ENCODE measurements around the gene CAPN6.

Gene CAPN6

GRCh38 chrX:111270339-111270738, at the start of gene CAPN6:
Gene CAPN6 (minus strand): TSS chrX:111270483. CDS start chrX:111263936, 6,547 bp downstream.
- DNase-seq: no peak

DNA sequence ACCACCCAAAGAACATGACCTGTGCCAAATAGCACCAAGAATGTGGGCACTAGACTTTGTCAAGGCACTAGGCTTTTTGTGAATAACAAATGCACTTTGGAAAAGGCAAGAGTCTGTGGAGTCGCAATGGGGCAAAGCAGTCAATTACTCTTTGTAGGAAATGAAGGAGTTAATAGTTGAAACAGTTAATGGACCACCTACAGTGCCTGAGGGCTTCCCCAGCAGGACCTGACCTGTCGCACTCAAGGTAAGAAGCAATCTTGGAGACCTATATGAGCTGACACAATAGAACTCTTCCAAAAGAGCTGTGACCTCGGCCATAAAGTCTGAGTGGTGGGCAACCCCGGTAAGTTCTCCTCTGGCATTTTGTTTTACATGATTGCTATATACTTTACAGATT, 49.2 kb upstream of the CAPN6 start:
- no peak for DNase-seq

- no peak for DNase-seq
These were observed 48.6 kb upstream of the CAPN6 start for GRCh38 chrX:111318901-111319300.

- no peak for DNase-seq
These were observed 38.8 kb upstream of the CAPN6 start for GRCh38 chrX:111309083-111309482.

DNA sequence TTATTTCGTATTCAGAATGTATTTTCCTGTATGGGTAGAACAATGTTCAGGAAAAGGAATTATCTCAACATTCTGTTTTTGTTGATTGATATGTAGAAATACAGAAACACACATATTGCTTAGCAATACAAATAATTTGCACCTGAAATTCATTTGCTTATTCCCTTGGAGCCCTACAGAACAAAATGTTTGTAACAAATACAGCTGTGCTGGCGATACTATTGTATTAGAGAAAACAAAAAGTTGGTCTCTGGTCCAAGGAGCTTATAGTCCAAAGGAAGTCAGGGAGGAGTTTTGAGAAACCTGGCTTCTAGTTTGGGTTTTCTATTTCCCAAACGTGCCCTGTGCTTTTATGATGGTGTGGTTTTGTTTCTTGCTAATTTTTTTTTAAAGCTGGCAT, 37.8 kb upstream of the CAPN6 start:
- no peak for DNase-seq

GRCh38 chrX:111302284-111302683, 32.0 kb upstream of the CAPN6 start:
- no peak for DNase-seq

- no peak for DNase-seq
These were observed 18.6 kb upstream of the CAPN6 start for GRCh38 chrX:111288841-111289240.

DNA sequence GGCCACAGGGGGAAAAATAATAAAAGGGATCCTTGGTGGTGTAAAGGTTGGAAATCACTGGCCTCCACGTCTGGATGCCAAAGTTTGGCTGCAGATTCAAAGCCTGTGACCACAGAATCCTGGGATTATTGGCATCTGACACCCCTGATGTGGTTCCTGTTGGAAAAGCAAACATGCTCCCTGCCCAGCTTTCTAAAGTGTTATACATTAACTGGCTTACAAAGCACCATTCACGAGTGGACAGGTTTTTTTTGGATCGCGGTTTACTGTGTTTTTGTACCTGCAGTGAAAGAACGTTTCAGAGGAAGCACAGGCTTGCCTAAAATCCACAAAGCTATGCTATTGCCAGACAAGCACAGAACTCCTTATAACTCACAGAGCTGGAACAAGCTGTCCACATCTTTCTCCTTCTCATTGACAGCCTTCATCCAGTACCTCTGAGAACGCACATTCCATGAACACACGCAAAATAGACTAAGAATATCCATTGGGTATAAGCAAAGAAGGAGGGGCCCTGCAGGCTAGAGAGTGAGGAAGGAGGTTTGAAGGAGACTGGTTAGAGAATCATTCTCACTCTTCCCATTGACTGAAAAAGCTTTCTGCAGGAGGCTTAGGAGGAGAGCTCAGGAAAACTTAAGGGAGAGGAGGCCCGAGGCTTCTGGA, 14.5 kb upstream of the CAPN6 start:
- no peak for DNase-seq

- DNase-seq: no peak
These were observed 13.2 kb upstream of the CAPN6 start for GRCh38 chrX:111283446-111283845.

- no peak for DNase-seq
These were observed 12.7 kb upstream of the CAPN6 start for GRCh38 chrX:111282991-111283390.

DNA sequence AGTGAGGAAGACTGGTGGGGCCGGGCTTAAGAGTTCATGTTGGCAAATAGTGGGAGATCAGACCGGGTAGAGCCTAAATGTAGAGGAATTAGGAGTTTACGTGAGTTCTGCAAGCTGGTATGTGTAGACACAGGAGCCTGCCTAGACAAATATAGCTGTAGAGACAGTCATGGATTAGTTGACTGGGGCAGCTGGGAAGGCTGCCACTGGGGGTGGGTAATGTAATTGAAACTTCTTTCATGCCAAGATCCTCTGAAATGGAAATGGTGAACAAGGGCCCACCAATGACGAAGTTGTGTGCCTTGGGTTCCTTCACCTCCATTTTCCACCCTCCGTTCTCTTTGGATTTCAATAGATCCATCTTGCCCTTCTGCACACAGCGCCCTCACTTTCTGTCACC, 11.9 kb upstream of the CAPN6 start:
- no peak for DNase-seq

DNA sequence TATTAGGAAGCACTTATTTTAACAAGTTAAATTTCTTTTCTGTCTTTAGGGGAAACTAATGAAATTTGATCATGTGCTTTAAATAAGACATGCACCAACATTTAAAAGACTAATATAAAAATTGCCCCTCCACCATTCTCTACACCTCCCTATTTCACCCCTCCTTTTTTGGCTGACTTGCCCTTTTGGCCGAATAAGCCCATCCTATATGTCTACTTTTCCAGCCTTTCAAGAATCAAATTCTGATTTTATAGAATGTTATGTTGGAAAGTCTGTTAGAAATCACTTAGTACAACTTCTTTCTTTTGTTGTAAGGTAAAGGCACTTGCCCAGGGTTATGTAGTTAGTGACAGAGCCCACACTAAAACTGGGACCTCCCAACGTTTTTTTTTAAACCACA, 1.8 kb downstream of the CAPN6 start:
- no peak for DNase-seq

GRCh38 chrX:111265486-111265885, 4.8 kb downstream of the CAPN6 start:
- no peak for DNase-seq

DNA sequence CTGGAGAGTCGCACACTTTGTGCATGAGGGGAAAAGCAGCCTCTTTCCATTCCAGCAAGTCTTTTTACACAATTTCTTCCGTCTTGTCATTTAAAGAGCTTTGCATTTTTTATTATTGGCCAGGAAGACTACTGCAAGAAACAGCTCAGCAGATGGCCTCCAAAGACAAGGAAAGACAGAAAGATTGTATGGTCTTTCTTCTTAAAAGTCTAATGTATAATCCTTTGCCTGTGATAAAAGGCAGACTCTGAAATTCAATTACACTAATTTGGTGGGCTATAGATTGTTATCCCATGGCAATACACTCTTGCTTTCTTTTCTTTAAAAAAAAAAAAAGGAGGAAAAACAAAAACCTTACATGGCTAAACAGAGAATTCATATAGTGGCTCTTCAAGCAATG, 5.9 kb downstream of the CAPN6 start:
- no peak for DNase-seq

DNA sequence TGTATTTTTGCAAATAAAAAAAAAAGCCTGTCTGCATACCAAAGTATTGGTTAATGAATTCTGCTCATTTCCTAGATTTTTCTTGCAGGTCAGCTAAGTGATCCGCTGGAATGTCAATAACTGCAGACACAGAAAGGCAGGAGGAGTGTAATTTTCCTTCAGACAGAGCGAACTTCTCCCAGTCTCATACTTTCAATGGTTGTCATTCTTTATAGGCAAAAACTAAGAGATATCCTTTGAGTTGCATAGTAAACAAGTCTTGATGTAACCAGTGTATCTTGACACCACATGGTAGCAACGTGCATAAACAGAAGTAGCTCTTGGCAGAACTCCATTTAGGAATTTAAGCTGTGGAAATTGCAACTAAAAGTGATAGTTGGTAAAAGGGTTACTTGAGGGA, 8.2 kb downstream of the CAPN6 start:
- DNase-seq: no peak

- no peak for DNase-seq
These were observed 9.8 kb downstream of the CAPN6 start for GRCh38 chrX:111260451-111260850.

GRCh38 chrX:111259559-111259958, 10.7 kb downstream of the CAPN6 start:
- no peak for DNase-seq

GRCh38 chrX:111257733-111258132, 12.6 kb downstream of the CAPN6 start:
- no peak for DNase-seq

- no peak for DNase-seq
These were observed 15.2 kb downstream of the CAPN6 start for GRCh38 chrX:111254896-111255693.

DNA sequence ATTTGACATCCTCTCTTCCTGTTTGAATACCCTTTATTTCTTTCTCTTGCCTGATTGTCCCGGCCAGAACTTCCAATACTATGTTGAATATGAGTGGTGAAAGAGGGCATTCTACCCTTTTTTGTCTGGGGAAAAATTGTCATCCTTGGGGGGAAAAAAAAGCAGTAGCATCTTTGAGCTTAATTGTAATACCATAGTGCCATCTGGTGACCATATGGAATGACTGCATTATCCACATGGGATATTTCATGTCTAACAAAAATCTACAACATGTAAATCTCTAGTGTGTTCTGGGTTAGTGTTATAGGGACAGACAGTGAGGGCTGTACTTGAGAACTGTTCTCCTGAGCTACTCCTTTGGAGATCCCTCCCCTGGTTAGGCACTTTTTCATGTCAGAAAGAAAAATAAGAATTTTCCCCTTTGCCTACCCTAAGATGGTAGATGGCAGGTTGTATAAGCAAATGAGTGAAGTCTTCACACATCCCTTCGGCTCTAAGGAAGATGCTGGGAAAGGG, 26.0 kb downstream of the CAPN6 start:
- DNase-seq: peak; percentile 7

- DNase-seq: no peak
These were observed 53.9 kb downstream of the CAPN6 start for GRCh38 chrX:111216293-111216801.

- DNase-seq: no peak
These were observed 62.4 kb downstream of the CAPN6 start for GRCh38 chrX:111207851-111208250.

DNA sequence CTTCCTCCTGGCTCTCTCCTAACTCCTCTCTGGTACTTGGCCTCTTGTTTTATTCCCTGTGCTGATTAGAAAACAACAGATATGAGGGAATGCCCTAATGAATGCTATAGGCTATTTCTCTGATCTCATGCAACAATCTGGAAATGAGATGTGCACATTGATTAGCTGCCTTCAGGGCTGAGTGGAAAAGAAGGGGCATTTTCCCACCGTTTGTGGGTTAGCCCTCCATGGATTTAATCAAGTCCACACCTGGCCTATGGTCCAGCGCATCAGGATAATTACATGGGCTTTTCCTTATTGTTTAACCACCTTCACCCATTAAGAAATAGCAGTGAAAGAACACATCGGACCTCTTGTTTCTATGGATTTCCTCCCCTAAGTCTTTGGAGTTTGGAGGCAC, 70.0 kb downstream of the CAPN6 start:
- no peak for DNase-seq

DNA sequence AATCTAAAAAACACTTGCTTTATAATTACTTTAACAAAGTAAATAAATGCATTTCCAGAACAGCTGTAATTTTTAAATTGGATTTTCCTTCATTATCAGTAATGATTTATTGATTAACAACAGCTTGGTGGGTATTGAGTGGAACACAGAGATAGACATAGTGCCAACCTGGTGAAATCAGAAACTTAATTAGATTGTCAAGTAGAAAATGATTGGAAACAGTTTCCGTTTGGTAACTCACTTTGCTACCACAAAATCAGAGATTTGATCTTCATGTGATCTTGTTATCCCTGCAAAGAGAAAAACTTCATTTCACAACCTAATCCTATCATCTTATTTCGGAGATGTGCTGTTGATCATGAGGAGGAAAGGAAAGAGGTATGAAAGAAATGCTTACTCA, 70.8 kb downstream of the CAPN6 start:
- DNase-seq: no peak
